ENCODE measurements around the gene CYRIA. TPM values are rescaled to one million over a fixed set of nuclear protein-coding genes. Genes with fewer than 3 reads are reported as not detected.

The CYRIA gene
- total RNA-seq, 1 donor from 2014 or later = 4.7 TPM

DNA sequence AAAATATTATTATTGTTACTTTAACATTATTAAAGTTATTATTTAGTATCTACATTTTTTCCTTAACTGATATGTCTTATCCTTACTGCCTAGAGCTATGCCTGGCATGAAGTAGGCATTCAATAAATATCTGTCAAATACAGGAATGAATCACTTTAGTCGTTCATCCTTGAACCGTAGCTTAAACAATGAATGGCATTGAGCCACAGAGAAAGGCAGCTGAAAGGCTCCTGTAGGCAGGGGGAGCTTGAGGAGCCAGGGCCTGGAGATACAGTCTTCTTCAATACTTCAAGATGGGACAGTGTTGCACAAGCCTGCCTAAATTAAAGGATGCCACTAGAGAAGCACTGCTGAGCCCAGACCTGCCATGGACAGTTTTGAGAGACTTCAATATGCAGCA lies 22.5 kb downstream of the CYRIA start:
- no peak overlapping the region for H3K27ac ChIP-seq (ENCODE audit: low read depth, low read length)
- peaks cover 0 to 2% (median 0%) of the 10 kb centered on the region in 3 donors for H3K36me3 ChIP-seq (ENCODE audit: control insufficient read depth in 3 of 3, insufficient read depth in 3 of 3, low read length in 3 of 3)
- H3K4me1 ChIP-seq (ENCODE audit: control insufficient read depth in 3 of 3, insufficient read depth in 3 of 3, low read length in 3 of 3) = peaks cover 35 to 47% (median 37%) of the 10 kb centered on the region in 3 donors
- H3K9ac ChIP-seq (ENCODE audit: low read depth in 1 of 3, low read length in 3 of 3) = no peak overlapping the region
- H3K9me3 ChIP-seq (ENCODE audit: control insufficient read depth in 3 of 3, low read length in 3 of 3) = no peaks in the 10 kb centered on the region
- H3K4me3 ChIP-seq (ENCODE audit: low read length in 3 of 3) = no peak overlapping the region
- no peaks in the 10 kb centered on the region for H3K27me3 ChIP-seq (ENCODE audit: control insufficient read depth in 3 of 3, insufficient read depth in 3 of 3, low read length in 3 of 3)

DNA sequence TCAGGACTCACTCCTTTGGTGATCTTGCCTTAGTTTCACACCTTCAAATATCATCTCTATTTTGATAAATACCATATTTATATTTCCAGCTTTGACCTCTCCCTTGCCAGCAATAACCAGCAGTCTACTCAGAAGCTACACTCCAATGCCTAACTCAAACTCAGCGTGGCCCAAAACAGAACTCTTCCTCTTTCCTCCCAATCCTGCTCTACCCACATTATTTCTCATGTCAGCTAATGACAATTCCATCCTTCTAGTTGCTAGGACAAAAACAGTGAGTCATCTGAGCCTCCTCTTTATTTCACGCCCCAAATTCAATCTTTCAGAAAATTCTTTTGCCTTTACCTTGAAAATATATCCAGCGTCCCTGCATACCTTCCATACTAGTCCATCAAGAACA lies 23.5 kb downstream of the CYRIA start:
- Histone ChIP-seq H3K36me3 (ENCODE audit: control insufficient read depth in 3 of 3, insufficient read depth in 3 of 3, low read length in 3 of 3) (peaks cover 0 to 2% (median 0%) of the 10 kb centered on the region in 3 donors), H3K27ac (ENCODE audit: low read depth, low read length) (no peak overlapping the region), H3K4me1 (ENCODE audit: control insufficient read depth in 3 of 3, insufficient read depth in 3 of 3, low read length in 3 of 3) (peaks cover 35 to 47% (median 37%) of the 10 kb centered on the region in 3 donors), H3K9ac (ENCODE audit: low read depth in 1 of 3, low read length in 3 of 3) (no peak overlapping the region), H3K9me3 (ENCODE audit: control insufficient read depth in 3 of 3, low read length in 3 of 3) (no peaks in the 10 kb centered on the region), H3K4me3 (ENCODE audit: low read length in 3 of 3) (no peak overlapping the region), H3K27me3 (ENCODE audit: control insufficient read depth in 3 of 3, insufficient read depth in 3 of 3, low read length in 3 of 3) (no peaks in the 10 kb centered on the region)

DNA sequence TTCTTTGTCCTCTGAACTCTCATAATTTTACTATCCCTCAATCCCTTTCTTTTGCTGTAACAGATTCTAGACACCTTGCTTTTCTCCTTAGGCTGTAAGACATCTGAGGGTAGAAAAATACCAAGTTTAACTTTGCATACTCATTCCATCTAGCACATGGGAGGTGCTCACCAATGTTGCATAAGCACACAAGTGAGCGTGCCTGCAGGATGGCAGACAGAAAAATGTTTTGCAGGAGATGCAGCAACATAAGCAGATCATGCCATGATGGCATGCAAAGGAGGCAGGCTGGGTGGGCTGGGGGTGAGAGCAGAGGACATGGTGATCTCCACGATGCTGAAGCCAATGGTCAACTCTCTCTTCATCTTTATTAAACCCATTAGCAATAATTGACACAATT lies 24.1 kb downstream of the CYRIA start:
- H3K27me3 ChIP-seq (ENCODE audit: control insufficient read depth in 3 of 3, insufficient read depth in 3 of 3, low read length in 3 of 3) = no peaks in the 10 kb centered on the region
- no peak overlapping the region for H3K27ac ChIP-seq (ENCODE audit: low read depth, low read length)
- H3K9ac ChIP-seq (ENCODE audit: low read depth in 1 of 3, low read length in 3 of 3) = no peak overlapping the region
- H3K4me3 ChIP-seq (ENCODE audit: low read length in 3 of 3) = no peak overlapping the region
- peaks cover 0 to 2% (median 0%) of the 10 kb centered on the region in 3 donors for H3K36me3 ChIP-seq (ENCODE audit: control insufficient read depth in 3 of 3, insufficient read depth in 3 of 3, low read length in 3 of 3)
- H3K4me1 ChIP-seq (ENCODE audit: control insufficient read depth in 3 of 3, insufficient read depth in 3 of 3, low read length in 3 of 3) = peaks cover 37 to 49% (median 38%) of the 10 kb centered on the region in 3 donors
- H3K9me3 ChIP-seq (ENCODE audit: control insufficient read depth in 3 of 3, low read length in 3 of 3) = no peaks in the 10 kb centered on the region

- no peak overlapping the region for H3K27ac ChIP-seq (ENCODE audit: low read depth, low read length)
- H3K4me1 ChIP-seq (ENCODE audit: control insufficient read depth in 3 of 3, insufficient read depth in 3 of 3, low read length in 3 of 3) = peaks cover 40 to 55% (median 40%) of the 10 kb centered on the region in 3 donors
- peaks cover 0 to 2% (median 0%) of the 10 kb centered on the region in 3 donors for H3K36me3 ChIP-seq (ENCODE audit: control insufficient read depth in 3 of 3, insufficient read depth in 3 of 3, low read length in 3 of 3)
- H3K4me3 ChIP-seq (ENCODE audit: low read length in 3 of 3) = no peak overlapping the region
- no peaks in the 10 kb centered on the region for H3K9me3 ChIP-seq (ENCODE audit: control insufficient read depth in 3 of 3, low read length in 3 of 3)
- peak overlapping the region in 1 of 3 donors; percentile 60 for H3K9ac ChIP-seq (ENCODE audit: low read depth in 1 of 3, low read length in 3 of 3)
- H3K27me3 ChIP-seq (ENCODE audit: control insufficient read depth in 3 of 3, insufficient read depth in 3 of 3, low read length in 3 of 3) = no peaks in the 10 kb centered on the region
Observed at GRCh38 chr2:16640867-16641266, 24.8 kb downstream of the CYRIA start.

GRCh38 chr2:16640001-16640700 lies 25.5 kb downstream of the CYRIA start:
- H3K36me3 ChIP-seq (ENCODE audit: control insufficient read depth in 3 of 3, insufficient read depth in 3 of 3, low read length in 3 of 3) = peaks cover 0 to 2% (median 0%) of the 10 kb centered on the region in 3 donors
- no peak overlapping the region for H3K4me3 ChIP-seq (ENCODE audit: low read length in 3 of 3)
- H3K9me3 ChIP-seq (ENCODE audit: control insufficient read depth in 3 of 3, low read length in 3 of 3) = no peaks in the 10 kb centered on the region
- peaks cover 45 to 60% (median 47%) of the 10 kb centered on the region in 3 donors for H3K4me1 ChIP-seq (ENCODE audit: control insufficient read depth in 3 of 3, insufficient read depth in 3 of 3, low read length in 3 of 3)
- no peaks in the 10 kb centered on the region for H3K27me3 ChIP-seq (ENCODE audit: control insufficient read depth in 3 of 3, insufficient read depth in 3 of 3, low read length in 3 of 3)
- H3K9ac ChIP-seq (ENCODE audit: low read depth in 1 of 3, low read length in 3 of 3) = no peak overlapping the region
- no peak overlapping the region for H3K27ac ChIP-seq (ENCODE audit: low read depth, low read length)

- no peaks in the 10 kb centered on the region for H3K9me3 ChIP-seq (ENCODE audit: control insufficient read depth in 3 of 3, low read length in 3 of 3)
- peaks cover 0 to 2% (median 0%) of the 10 kb centered on the region in 3 donors for H3K36me3 ChIP-seq (ENCODE audit: control insufficient read depth in 3 of 3, insufficient read depth in 3 of 3, low read length in 3 of 3)
- H3K27me3 ChIP-seq (ENCODE audit: control insufficient read depth in 3 of 3, insufficient read depth in 3 of 3, low read length in 3 of 3) = no peaks in the 10 kb centered on the region
- peak overlapping the region in 1 of 3 donors; percentile 16 for H3K4me3 ChIP-seq (ENCODE audit: low read length in 3 of 3)
- H3K27ac ChIP-seq (ENCODE audit: low read depth, low read length) = no peak overlapping the region
- H3K4me1 ChIP-seq (ENCODE audit: control insufficient read depth in 3 of 3, insufficient read depth in 3 of 3, low read length in 3 of 3) = peaks cover 46 to 53% (median 47%) of the 10 kb centered on the region in 3 donors
- H3K9ac ChIP-seq (ENCODE audit: low read depth in 1 of 3, low read length in 3 of 3) = no peak overlapping the region
Observed at GRCh38 chr2:16639431-16639830, 26.2 kb downstream of the CYRIA start.

GRCh38 chr2:16638946-16639345 lies 26.7 kb downstream of the CYRIA start:
- Histone ChIP-seq H3K27me3 (ENCODE audit: control insufficient read depth in 3 of 3, insufficient read depth in 3 of 3, low read length in 3 of 3) (no peaks in the 10 kb centered on the region), H3K9me3 (ENCODE audit: control insufficient read depth in 3 of 3, low read length in 3 of 3) (no peaks in the 10 kb centered on the region), H3K4me3 (ENCODE audit: low read length in 3 of 3) (peak overlapping the region in 1 of 3 donors; percentile 16), H3K36me3 (ENCODE audit: control insufficient read depth in 3 of 3, insufficient read depth in 3 of 3, low read length in 3 of 3) (peaks cover 0 to 2% (median 0%) of the 10 kb centered on the region in 3 donors), H3K27ac (ENCODE audit: low read depth, low read length) (no peak overlapping the region), H3K9ac (ENCODE audit: low read depth in 1 of 3, low read length in 3 of 3) (no peak overlapping the region), H3K4me1 (ENCODE audit: control insufficient read depth in 3 of 3, insufficient read depth in 3 of 3, low read length in 3 of 3) (peaks cover 43 to 53% (median 47%) of the 10 kb centered on the region in 3 donors)

DNA sequence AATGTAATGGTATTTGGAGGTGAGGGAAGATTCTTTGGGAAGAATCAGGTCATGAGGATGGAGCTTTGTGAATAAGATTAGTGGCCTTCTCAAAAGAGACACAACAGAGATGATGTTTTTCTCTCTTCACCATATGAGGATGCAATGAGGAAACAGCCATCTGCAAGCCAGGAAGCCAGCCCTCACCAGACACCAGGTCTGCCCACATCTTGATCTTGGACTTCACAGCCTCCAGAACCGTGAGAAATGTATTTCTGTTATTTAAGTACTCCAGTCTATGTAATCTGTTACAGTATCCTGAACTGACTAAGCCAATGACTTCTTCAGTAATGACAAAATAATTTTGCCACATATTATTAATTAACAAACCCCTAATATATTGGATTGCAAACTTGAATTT lies 28.3 kb downstream of the CYRIA start:
- no peaks in the 10 kb centered on the region for H3K27me3 ChIP-seq (ENCODE audit: control insufficient read depth in 3 of 3, insufficient read depth in 3 of 3, low read length in 3 of 3)
- H3K4me1 ChIP-seq (ENCODE audit: control insufficient read depth in 3 of 3, insufficient read depth in 3 of 3, low read length in 3 of 3) = peaks cover 50 to 57% (median 52%) of the 10 kb centered on the region in 3 donors

GRCh38 chr2:16635791-16636699 lies 29.6 kb downstream of the CYRIA start:
- H3K27ac ChIP-seq (ENCODE audit: low read depth, low read length) = no peak overlapping the region

More for the DNA sequence above, 28.3 kb downstream of the CYRIA start:
- no peak overlapping the region for H3K9ac ChIP-seq (ENCODE audit: low read depth in 1 of 3, low read length in 3 of 3)
- no peak overlapping the region for H3K27ac ChIP-seq (ENCODE audit: low read depth, low read length)
- H3K36me3 ChIP-seq (ENCODE audit: control insufficient read depth in 3 of 3, insufficient read depth in 3 of 3, low read length in 3 of 3) = peaks cover 0 to 2% (median 0%) of the 10 kb centered on the region in 3 donors
- no peak overlapping the region for H3K4me3 ChIP-seq (ENCODE audit: low read length in 3 of 3)
- H3K9me3 ChIP-seq (ENCODE audit: control insufficient read depth in 3 of 3, low read length in 3 of 3) = no peaks in the 10 kb centered on the region

More at GRCh38 chr2:16635791-16636699, 29.6 kb downstream of the CYRIA start:
- H3K9me3 ChIP-seq (ENCODE audit: control insufficient read depth in 3 of 3, low read length in 3 of 3) = no peaks in the 10 kb centered on the region
- no peaks in the 10 kb centered on the region for H3K27me3 ChIP-seq (ENCODE audit: control insufficient read depth in 3 of 3, insufficient read depth in 3 of 3, low read length in 3 of 3)
- H3K36me3 ChIP-seq (ENCODE audit: control insufficient read depth in 3 of 3, insufficient read depth in 3 of 3, low read length in 3 of 3) = peaks cover 0 to 2% (median 0%) of the 10 kb centered on the region in 3 donors
- H3K9ac ChIP-seq (ENCODE audit: low read depth in 1 of 3, low read length in 3 of 3) = peak overlapping the region; percentile 28 to 65 (median 30)
- H3K4me3 ChIP-seq (ENCODE audit: low read length in 3 of 3) = peak overlapping the region in 2 of 3 donors; percentile 16 to 46
- H3K4me1 ChIP-seq (ENCODE audit: control insufficient read depth in 3 of 3, insufficient read depth in 3 of 3, low read length in 3 of 3) = peaks cover 53 to 61% (median 54%) of the 10 kb centered on the region in 3 donors

Measured in skeletal muscle tissue (tissue), 4 donors.